HFFc6 (cell line): ENCODE results near the gene NCR3LG1. TPM values are rescaled to one million over a fixed set of nuclear protein-coding genes. Genes with fewer than 3 reads are reported as not detected.

Experiments
- DNase-seq: peaks from one replicate; pipeline ENCODE4 v3.0.0-alpha.2; 2018
- H3K27ac Mint-ChIP-seq: 2 replicates; pipeline ENCODE4 v1.8.0; 2020; ENCODE audit warnings: mild to moderate bottlenecking, mixed read lengths
- H3K27me3 Mint-ChIP-seq: 2 replicates; pipeline ENCODE4 v1.8.0; 2021; ENCODE audit warnings: mild to moderate bottlenecking, moderate library complexity, mixed read lengths; ENCODE audit not compliant: insufficient read depth
- H3K36me3 Mint-ChIP-seq: 2 replicates; pipeline ENCODE4 v1.8.0; 2021; ENCODE audit warnings: low read depth, mixed read lengths
- H3K4me1 Mint-ChIP-seq: 2 replicates; pipeline ENCODE4 v1.8.0; 2020; ENCODE audit warnings: low read depth, mixed read lengths
- H3K4me3 Mint-ChIP-seq: 2 replicates; pipeline ENCODE4 v1.8.0; 2020; ENCODE audit warnings: mild to moderate bottlenecking, moderate library complexity, mixed read lengths
- H3K9me3 Mint-ChIP-seq: 2 replicates; pipeline ENCODE4 v1.8.0; 2020; ENCODE audit warnings: mild to moderate bottlenecking, mixed read lengths
- total RNA-seq, 6 experiments: library from RNA; stranded (reverse); fragmentation: NEBNext Ultra II Directional; extraction: Animal tissue kit (Norgen Biotek cat#: 25700); gene quantifications; 2 replicates in 1 of 6; 3 replicates in 5 of 6; pipeline ENCODE4 v1.2.3, GENCODE V29; 2021
- TF ChIP-seq, protein P1 (sequence below): fragments of 200-600 bp; sonication (generic); IDR thresholded peaks from 2 replicates; pipeline ENCODE4 v1.5.0; 2021; ENCODE audit warnings: antibody characterized with exemption, mild to moderate bottlenecking

NCR3LG1 gene
- total RNA-seq, 6 experiments from 2014 or later, result 2.2 to 3.4 (median 2.5) TPM

GRCh38 chr11:17394743-17395390, 43.3 kb downstream of the NCR3LG1 start:
- Mint-ChIP-seq H3K4me3 (no peak overlapping the region), H3K4me1 (no peaks in the 10 kb centered on the region), H3K36me3 (no peaks in the 10 kb centered on the region), H3K9me3 (no peaks in the 10 kb centered on the region), H3K27me3 (peaks cover 17% of the 10 kb centered on the region), H3K27ac (no peak overlapping the region)
- no peak for DNase-seq
- TF ChIP-seq, protein P1, sequence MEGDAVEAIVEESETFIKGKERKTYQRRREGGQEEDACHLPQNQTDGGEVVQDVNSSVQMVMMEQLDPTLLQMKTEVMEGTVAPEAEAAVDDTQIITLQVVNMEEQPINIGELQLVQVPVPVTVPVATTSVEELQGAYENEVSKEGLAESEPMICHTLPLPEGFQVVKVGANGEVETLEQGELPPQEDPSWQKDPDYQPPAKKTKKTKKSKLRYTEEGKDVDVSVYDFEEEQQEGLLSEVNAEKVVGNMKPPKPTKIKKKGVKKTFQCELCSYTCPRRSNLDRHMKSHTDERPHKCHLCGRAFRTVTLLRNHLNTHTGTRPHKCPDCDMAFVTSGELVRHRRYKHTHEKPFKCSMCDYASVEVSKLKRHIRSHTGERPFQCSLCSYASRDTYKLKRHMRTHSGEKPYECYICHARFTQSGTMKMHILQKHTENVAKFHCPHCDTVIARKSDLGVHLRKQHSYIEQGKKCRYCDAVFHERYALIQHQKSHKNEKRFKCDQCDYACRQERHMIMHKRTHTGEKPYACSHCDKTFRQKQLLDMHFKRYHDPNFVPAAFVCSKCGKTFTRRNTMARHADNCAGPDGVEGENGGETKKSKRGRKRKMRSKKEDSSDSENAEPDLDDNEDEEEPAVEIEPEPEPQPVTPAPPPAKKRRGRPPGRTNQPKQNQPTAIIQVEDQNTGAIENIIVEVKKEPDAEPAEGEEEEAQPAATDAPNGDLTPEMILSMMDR, result peak; percentile 17; the same call in 1 of the 2 replicates

- DNase-seq, result no peak
- Mint-ChIP-seq H3K36me3 (no peaks in the 10 kb centered on the region), H3K4me1 (no peaks in the 10 kb centered on the region), H3K27me3 (peaks cover 23% of the 10 kb centered on the region), H3K4me3 (no peak overlapping the region), H3K27ac (no peak overlapping the region), H3K9me3 (no peaks in the 10 kb centered on the region)
- TF ChIP-seq, protein P1, result no peak
These were observed 44.0 kb downstream of the NCR3LG1 start for GRCh38 chr11:17395554-17395961.

- Mint-ChIP-seq H3K27me3 (peaks cover 20% of the 10 kb centered on the region), H3K9me3 (no peaks in the 10 kb centered on the region), H3K27ac (no peak overlapping the region), H3K36me3 (no peaks in the 10 kb centered on the region), H3K4me3 (no peak overlapping the region), H3K4me1 (no peaks in the 10 kb centered on the region)
- DNase-seq, result no peak
- TF ChIP-seq, protein P1, result no peak
These were observed 44.4 kb downstream of the NCR3LG1 start for GRCh38 chr11:17395978-17396377.

DNA sequence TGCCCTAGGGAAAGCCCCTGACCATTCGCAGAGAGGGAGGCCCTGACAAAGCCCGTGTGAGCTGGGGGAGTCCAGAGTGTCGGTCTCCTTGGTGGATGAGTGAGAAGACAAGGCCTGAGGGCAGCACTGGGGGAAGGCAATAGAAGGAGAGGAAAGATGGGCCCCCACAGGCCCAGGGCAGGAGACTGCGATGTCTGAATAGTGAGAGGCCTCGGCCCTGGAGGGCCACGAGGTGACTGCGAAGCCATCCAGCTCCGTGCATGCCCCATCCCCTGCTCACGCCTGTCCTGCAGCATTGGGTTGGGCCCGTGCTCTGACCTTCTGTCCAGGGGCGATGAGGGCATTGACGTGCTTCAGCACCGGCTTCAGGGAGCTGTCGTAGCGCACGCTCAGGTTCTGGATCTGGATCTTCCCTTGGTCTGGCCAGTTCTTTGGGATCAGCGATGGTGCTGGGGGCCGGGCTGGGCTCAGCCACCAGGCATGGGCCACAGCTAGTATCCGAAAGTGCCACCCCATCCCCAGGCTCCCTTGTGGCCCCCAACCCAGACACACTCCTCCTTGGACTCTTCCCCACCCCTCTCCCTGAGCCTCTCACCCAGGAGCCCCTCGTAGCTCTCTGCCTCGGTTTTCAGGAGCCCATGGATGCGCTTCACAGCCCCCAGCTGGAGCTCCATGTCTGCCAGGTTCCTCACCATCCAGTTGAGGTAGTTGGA, 45.2 kb downstream of the NCR3LG1 start:
- no peaks in the 10 kb centered on the region for H3K36me3 Mint-ChIP-seq
- TF ChIP-seq, protein P1, result no peak
- no peaks in the 10 kb centered on the region for H3K4me1 Mint-ChIP-seq
- H3K9me3 Mint-ChIP-seq, result no peaks in the 10 kb centered on the region
- no peak for DNase-seq
- no peak overlapping the region for H3K4me3 Mint-ChIP-seq
- peaks cover 17% of the 10 kb centered on the region for H3K27me3 Mint-ChIP-seq
- H3K27ac Mint-ChIP-seq, result no peak overlapping the region

GRCh38 chr11:17397311-17398002, 45.9 kb downstream of the NCR3LG1 start:
- H3K36me3 Mint-ChIP-seq, result no peaks in the 10 kb centered on the region
- DNase-seq, result no peak
- H3K4me1 Mint-ChIP-seq, result no peaks in the 10 kb centered on the region
- H3K27ac Mint-ChIP-seq, result no peak overlapping the region
- TF ChIP-seq, protein P1, result no peak
- H3K27me3 Mint-ChIP-seq, result peaks cover 19% of the 10 kb centered on the region
- no peaks in the 10 kb centered on the region for H3K9me3 Mint-ChIP-seq
- no peak overlapping the region for H3K4me3 Mint-ChIP-seq
